Measurements from ENCODE around the gene EPN1.
"Not testable (repeated sequence)": the region's sequence is repeated elsewhere in the genome, so short reads cannot be mapped to it uniquely, and the experiment has no call there.

EPN1 gene

GRCh38 chr19:55702131-55702627 lies 27.2 kb downstream of the EPN1 start:
- Histone ChIP-seq H3K4me1 (ENCODE audit: control insufficient read depth in 2 of 2, insufficient read depth in 2 of 2, low read length in 2 of 2) (peaks cover 7 to 9% of the 10 kb centered on the region in 2 donors), H3K36me3 (ENCODE audit: control insufficient read depth in 2 of 2, insufficient read depth in 2 of 2, low read length in 2 of 2) (peaks cover 16 to 29% of the 10 kb centered on the region in 2 donors), H3K9ac (ENCODE audit: low read depth in 1 of 2, low read length in 2 of 2) (peak overlapping the region in 1 of 2 donors; percentile 24), H3K4me3 (ENCODE audit: low read length in 2 of 2) (peak overlapping the region in 1 of 2 donors; percentile 9), H3K27ac (ENCODE audit: low read depth in 2 of 2, low read length in 2 of 2) (no peak overlapping the region), H3K9me3 (ENCODE audit: control insufficient read depth in 2 of 2, low read length in 2 of 2) (no peaks in the 10 kb centered on the region), H3K27me3 (ENCODE audit: control insufficient read depth in 2 of 2, insufficient read depth in 2 of 2, low read length in 2 of 2) (no peaks in the 10 kb centered on the region)

GRCh38 chr19:55703790-55704215 lies 28.8 kb downstream of the EPN1 start:
- H3K4me1 ChIP-seq (ENCODE audit: control insufficient read depth in 2 of 2, insufficient read depth in 2 of 2, low read length in 2 of 2), result peaks cover 7 to 9% of the 10 kb centered on the region in 2 donors
- no peak overlapping the region for H3K4me3 ChIP-seq (ENCODE audit: low read length in 2 of 2)
- H3K9me3 ChIP-seq (ENCODE audit: control insufficient read depth in 2 of 2, low read length in 2 of 2), result no peaks in the 10 kb centered on the region
- no peak overlapping the region for H3K27ac ChIP-seq (ENCODE audit: low read depth in 2 of 2, low read length in 2 of 2)
- no peak overlapping the region for H3K9ac ChIP-seq (ENCODE audit: low read depth in 1 of 2, low read length in 2 of 2)
- H3K27me3 ChIP-seq (ENCODE audit: control insufficient read depth in 2 of 2, insufficient read depth in 2 of 2, low read length in 2 of 2), result no peaks in the 10 kb centered on the region
- H3K36me3 ChIP-seq (ENCODE audit: control insufficient read depth in 2 of 2, insufficient read depth in 2 of 2, low read length in 2 of 2), result peaks cover 9 to 21% of the 10 kb centered on the region in 2 donors

GRCh38 chr19:55704494-55705245 lies 29.6 kb downstream of the EPN1 start:
- Histone ChIP-seq H3K9ac (ENCODE audit: low read depth in 1 of 2, low read length in 2 of 2) (no peak overlapping the region), H3K9me3 (ENCODE audit: control insufficient read depth in 2 of 2, low read length in 2 of 2) (no peaks in the 10 kb centered on the region), H3K27me3 (ENCODE audit: control insufficient read depth in 2 of 2, insufficient read depth in 2 of 2, low read length in 2 of 2) (no peaks in the 10 kb centered on the region), H3K4me1 (ENCODE audit: control insufficient read depth in 2 of 2, insufficient read depth in 2 of 2, low read length in 2 of 2) (peaks cover 7 to 9% of the 10 kb centered on the region in 2 donors), H3K36me3 (ENCODE audit: control insufficient read depth in 2 of 2, insufficient read depth in 2 of 2, low read length in 2 of 2) (peaks cover 9 to 15% of the 10 kb centered on the region in 2 donors), H3K27ac (ENCODE audit: low read depth in 2 of 2, low read length in 2 of 2) (no peak overlapping the region), H3K4me3 (ENCODE audit: low read length in 2 of 2) (no peak overlapping the region)

GRCh38 chr19:55705972-55706371 lies 30.9 kb downstream of the EPN1 start:
- H3K36me3 ChIP-seq (ENCODE audit: control insufficient read depth in 2 of 2, insufficient read depth in 2 of 2, low read length in 2 of 2), result peaks cover 5 to 9% of the 10 kb centered on the region in 2 donors
- no peak overlapping the region for H3K4me3 ChIP-seq (ENCODE audit: low read length in 2 of 2)
- no peak overlapping the region for H3K27ac ChIP-seq (ENCODE audit: low read depth in 2 of 2, low read length in 2 of 2)
- H3K9ac ChIP-seq (ENCODE audit: low read depth in 1 of 2, low read length in 2 of 2), result no peak overlapping the region
- H3K4me1 ChIP-seq (ENCODE audit: control insufficient read depth in 2 of 2, insufficient read depth in 2 of 2, low read length in 2 of 2), result peaks cover 7 to 9% of the 10 kb centered on the region in 2 donors
- H3K27me3 ChIP-seq (ENCODE audit: control insufficient read depth in 2 of 2, insufficient read depth in 2 of 2, low read length in 2 of 2), result no peaks in the 10 kb centered on the region
- no peaks in the 10 kb centered on the region for H3K9me3 ChIP-seq (ENCODE audit: control insufficient read depth in 2 of 2, low read length in 2 of 2)

GRCh38 chr19:55711719-55712118 lies 36.7 kb downstream of the EPN1 start:
- H3K9ac ChIP-seq (ENCODE audit: low read depth in 1 of 2, low read length in 2 of 2), result no peak overlapping the region
- no peak overlapping the region for H3K4me3 ChIP-seq (ENCODE audit: low read length in 2 of 2)
- H3K36me3 ChIP-seq (ENCODE audit: control insufficient read depth in 2 of 2, insufficient read depth in 2 of 2, low read length in 2 of 2), result no peaks in the 10 kb centered on the region
- H3K27ac ChIP-seq (ENCODE audit: low read depth in 2 of 2, low read length in 2 of 2), result no peak overlapping the region
- no peaks in the 10 kb centered on the region for H3K9me3 ChIP-seq (ENCODE audit: control insufficient read depth in 2 of 2, low read length in 2 of 2)
- H3K27me3 ChIP-seq (ENCODE audit: control insufficient read depth in 2 of 2, insufficient read depth in 2 of 2, low read length in 2 of 2), result peaks cover 0 to 4% of the 10 kb centered on the region in 2 donors
- H3K4me1 ChIP-seq (ENCODE audit: control insufficient read depth in 2 of 2, insufficient read depth in 2 of 2, low read length in 2 of 2), result no peaks in the 10 kb centered on the region

GRCh38 chr19:55712804-55713631 lies 38.0 kb downstream of the EPN1 start:
- H3K4me1 ChIP-seq (ENCODE audit: control insufficient read depth in 2 of 2, insufficient read depth in 2 of 2, low read length in 2 of 2), result no peaks in the 10 kb centered on the region
- no peaks in the 10 kb centered on the region for H3K36me3 ChIP-seq (ENCODE audit: control insufficient read depth in 2 of 2, insufficient read depth in 2 of 2, low read length in 2 of 2)
- no peak overlapping the region for H3K27ac ChIP-seq (ENCODE audit: low read depth in 2 of 2, low read length in 2 of 2)
- no peak overlapping the region for H3K4me3 ChIP-seq (ENCODE audit: low read length in 2 of 2)
- H3K9me3 ChIP-seq (ENCODE audit: control insufficient read depth in 2 of 2, low read length in 2 of 2), result no peaks in the 10 kb centered on the region
- H3K27me3 ChIP-seq (ENCODE audit: control insufficient read depth in 2 of 2, insufficient read depth in 2 of 2, low read length in 2 of 2), result peaks cover 0 to 5% of the 10 kb centered on the region in 2 donors
- no peak overlapping the region for H3K9ac ChIP-seq (ENCODE audit: low read depth in 1 of 2, low read length in 2 of 2)

GRCh38 chr19:55716531-55716930 lies 41.5 kb downstream of the EPN1 start:
- H3K4me1 ChIP-seq (ENCODE audit: control insufficient read depth in 2 of 2, insufficient read depth in 2 of 2, low read length in 2 of 2), result no peaks in the 10 kb centered on the region
- H3K27ac ChIP-seq (ENCODE audit: low read depth in 2 of 2, low read length in 2 of 2), result no peak overlapping the region
- H3K27me3 ChIP-seq (ENCODE audit: control insufficient read depth in 2 of 2, insufficient read depth in 2 of 2, low read length in 2 of 2), result peaks cover 0 to 5% of the 10 kb centered on the region in 2 donors
- no peak overlapping the region for H3K4me3 ChIP-seq (ENCODE audit: low read length in 2 of 2)
- no peaks in the 10 kb centered on the region for H3K36me3 ChIP-seq (ENCODE audit: control insufficient read depth in 2 of 2, insufficient read depth in 2 of 2, low read length in 2 of 2)
- no peak overlapping the region for H3K9ac ChIP-seq (ENCODE audit: low read depth in 1 of 2, low read length in 2 of 2)
- peaks cover 0 to 2% of the 10 kb centered on the region in 2 donors for H3K9me3 ChIP-seq (ENCODE audit: control insufficient read depth in 2 of 2, low read length in 2 of 2)

- no peak overlapping the region for H3K27ac ChIP-seq (ENCODE audit: low read depth in 2 of 2, low read length in 2 of 2)
- H3K4me3 ChIP-seq (ENCODE audit: low read length in 2 of 2), result no peak overlapping the region
- no peak overlapping the region for H3K9ac ChIP-seq (ENCODE audit: low read depth in 1 of 2, low read length in 2 of 2)
- H3K27me3 ChIP-seq (ENCODE audit: control insufficient read depth in 2 of 2, insufficient read depth in 2 of 2, low read length in 2 of 2), result peaks cover 0 to 5% of the 10 kb centered on the region in 2 donors
- no peaks in the 10 kb centered on the region for H3K4me1 ChIP-seq (ENCODE audit: control insufficient read depth in 2 of 2, insufficient read depth in 2 of 2, low read length in 2 of 2)
- peaks cover 0 to 2% of the 10 kb centered on the region in 2 donors for H3K9me3 ChIP-seq (ENCODE audit: control insufficient read depth in 2 of 2, low read length in 2 of 2)
- no peaks in the 10 kb centered on the region for H3K36me3 ChIP-seq (ENCODE audit: control insufficient read depth in 2 of 2, insufficient read depth in 2 of 2, low read length in 2 of 2)
These were observed 42.2 kb downstream of the EPN1 start for GRCh38 chr19:55717251-55717650.

GRCh38 chr19:55717879-55718711 lies 43.1 kb downstream of the EPN1 start:
- H3K9me3 ChIP-seq (ENCODE audit: control insufficient read depth in 2 of 2, low read length in 2 of 2); H3K4me3 ChIP-seq (ENCODE audit: low read length in 2 of 2); H3K9ac ChIP-seq (ENCODE audit: low read depth in 1 of 2, low read length in 2 of 2); H3K36me3 ChIP-seq (ENCODE audit: control insufficient read depth in 2 of 2, insufficient read depth in 2 of 2, low read length in 2 of 2); H3K4me1 ChIP-seq (ENCODE audit: control insufficient read depth in 2 of 2, insufficient read depth in 2 of 2, low read length in 2 of 2); H3K27ac ChIP-seq (ENCODE audit: low read depth in 2 of 2, low read length in 2 of 2); H3K27me3 ChIP-seq (ENCODE audit: control insufficient read depth in 2 of 2, insufficient read depth in 2 of 2, low read length in 2 of 2): not testable (repeated sequence)
